Smooth muscle cell (in vitro differentiated cells): ENCODE data around the gene CCNF. TPM values are rescaled to one million over a fixed set of nuclear protein-coding genes. Genes with fewer than 3 reads are reported as not detected.
"Not testable (repeated sequence)": the region's sequence is repeated elsewhere in the genome, so short reads cannot be mapped to it uniquely, and the experiment has no call there.

Experiments used
- DNase-seq: peaks from one replicate; lab custom pipeline; 2025; ENCODE audit not compliant: unreplicated experiment; lab: John Stamatoyannopoulos, UW
- H2AFZ ChIP-seq: fragments of 200-600 bp; sonication (generic); 2 replicates; pipeline ENCODE4 v1.6.0; 2016; ENCODE audit warnings: antibody characterized with exemption, low read depth, mild to moderate bottlenecking
- H3F3A ChIP-seq: fragments of 200-600 bp; sonication (generic); 2 replicates; pipeline ENCODE4 v1.6.0; 2017; ENCODE audit warnings: antibody characterized with exemption, low read depth
- H3K27ac ChIP-seq: fragments of 200-600 bp; sonication (generic); 2 replicates; pipeline ENCODE4 v1.5.1; 2016; ENCODE audit warnings: low read depth, mild to moderate bottlenecking
- H3K27me3 ChIP-seq: fragments of 200-600 bp; sonication (generic); 2 replicates; pipeline ENCODE4 v1.6.1; 2016; ENCODE audit warnings: low read depth, mild to moderate bottlenecking
- H3K36me3 ChIP-seq: fragments of 200-600 bp; sonication (generic); 2 replicates; pipeline ENCODE4 v1.5.1; 2016; ENCODE audit warnings: low read depth
- H3K4me1 ChIP-seq: fragments of 200-600 bp; sonication (generic); 2 replicates; pipeline ENCODE4 v1.5.1; 2016; ENCODE audit warnings: low read depth
- H3K4me2 ChIP-seq: fragments of 200-600 bp; sonication (generic); 2 replicates; pipeline ENCODE4 v1.6.0; 2016; ENCODE audit warnings: mild to moderate bottlenecking
- H3K4me3 ChIP-seq: fragments of 200-600 bp; sonication (generic); 2 replicates; pipeline ENCODE4 v1.5.1; 2016; ENCODE audit warnings: mild to moderate bottlenecking
- H3K79me2 ChIP-seq: fragments of 200-600 bp; sonication (generic); 2 replicates; pipeline ENCODE4 v1.6.0; 2016; ENCODE audit warnings: low read depth, mild to moderate bottlenecking
- H3K9ac ChIP-seq: fragments of 200-600 bp; sonication (generic); 2 replicates; pipeline ENCODE4 v1.6.0; 2016; ENCODE audit warnings: low read depth
- H3K9me3 ChIP-seq: fragments of 200-600 bp; sonication (generic); replicated peaks from 2 replicates; pipeline ENCODE4 v1.5.1; 2016; ENCODE audit warnings: low read depth
- H4K20me1 ChIP-seq: fragments of 200-600 bp; sonication (generic); 2 replicates; pipeline ENCODE4 v1.6.0; 2016; ENCODE audit warnings: low read depth
- CTCF ChIP-seq: fragments of 200-600 bp; sonication (generic); IDR thresholded peaks from 2 replicates; pipeline ENCODE4 v1.5.1; 2017; ENCODE audit warnings: borderline replicate concordance, mild to moderate bottlenecking, antibody characterized with exemption; ENCODE audit not compliant: insufficient read depth, poor library complexity, severe bottlenecking
- WGBS: methylation state at CpG from one replicate; pipeline ENCODE4 v1.1.7; 2016; ENCODE audit warnings: low lambda C conversion rate; 5-methylcytosine and 5-hydroxymethylcytosine counted together
- polyA plus RNA-seq: library from polyadenylated mRNA; unstranded; fragments of >200 nt; fragmentation: Nextera tagmentation; extraction: Ambion mirVana; gene quantifications from 2 replicates; pipeline ENCODE4 v1.2.1, GENCODE V29; 2016
- total RNA-seq: library from RNA; depleted of rRNA; stranded (reverse); fragments of >200 nt; gene quantifications from 2 replicates; pipeline ENCODE4 v1.2.3, GENCODE V29; 2014

CCNF gene
- total and polyA plus RNA-seq, 2 experiments from 2014 or later = 3.6 to 12.8 TPM

- 93% methylated on average over 8 of the region's 8 CpGs for WGBS
- no peak for TF ChIP-seq CTCF
- Histone ChIP-seq H3K9ac (no peak overlapping the region), H3K36me3 (no peaks in the 10 kb centered on the region), H3K4me3 (no peak overlapping the region), H4K20me1 (peaks cover 68% of the 10 kb centered on the region), H3K27me3 (no peaks in the 10 kb centered on the region), H3K79me2 (peaks cover 8% of the 10 kb centered on the region), H2AFZ (no peak overlapping the region), H3K4me2 (no peak overlapping the region), H3K27ac (no peak overlapping the region), H3K4me1 (peaks cover 6% of the 10 kb centered on the region), H3F3A (no peaks in the 10 kb centered on the region), H3K9me3 (no peaks in the 10 kb centered on the region)
- DNase-seq = no peak
Observed at GRCh38 chr16:2478279-2478678, 49.0 kb downstream of the CCNF start.

GRCh38 chr16:2479996-2480395, 50.7 kb downstream of the CCNF start:
- H3K36me3 ChIP-seq, H3K9me3 ChIP-seq, H2AFZ ChIP-seq, H3K4me3 ChIP-seq, H3K27ac ChIP-seq, H3K79me2 ChIP-seq, DNase-seq, H3K4me1 ChIP-seq, H3F3A ChIP-seq, H3K4me2 ChIP-seq, H3K27me3 ChIP-seq, H3K9ac ChIP-seq: not testable (repeated sequence)
- peaks cover 74% of the 10 kb centered on the region for H4K20me1 ChIP-seq
- WGBS = 97% methylated on average over 10 of the region's 10 CpGs

- H4K20me1 ChIP-seq = peaks cover 77% of the 10 kb centered on the region
Observed at GRCh38 chr16:2480948-2481347, 51.7 kb downstream of the CCNF start.

GRCh38 chr16:2481676-2482075, 52.4 kb downstream of the CCNF start:
- WGBS = 89% methylated on average over 7 of the region's 7 CpGs
- no peaks in the 10 kb centered on the region for H3F3A ChIP-seq
- H3K79me2 ChIP-seq = peaks cover 8% of the 10 kb centered on the region
- no peak for TF ChIP-seq CTCF
- H4K20me1 ChIP-seq = peaks cover 78% of the 10 kb centered on the region
- H3K4me3 ChIP-seq = no peak overlapping the region
- no peak overlapping the region for H3K27ac ChIP-seq
- no peaks in the 10 kb centered on the region for H3K27me3 ChIP-seq
- no peaks in the 10 kb centered on the region for H3K9me3 ChIP-seq
- no peak overlapping the region for H3K4me2 ChIP-seq
- H3K9ac ChIP-seq = no peak overlapping the region
- H3K36me3 ChIP-seq = no peaks in the 10 kb centered on the region
- H2AFZ ChIP-seq = no peak overlapping the region
- DNase-seq = no peak
- H3K4me1 ChIP-seq = no peaks in the 10 kb centered on the region

More at GRCh38 chr16:2480948-2481347, 51.7 kb downstream of the CCNF start:
- Histone ChIP-seq H3K4me2 (no peak overlapping the region), H3K9ac (no peak overlapping the region), H3F3A (no peaks in the 10 kb centered on the region), H3K4me3 (no peak overlapping the region), H2AFZ (no peak overlapping the region), H3K79me2 (peaks cover 8% of the 10 kb centered on the region), H3K4me1 (no peaks in the 10 kb centered on the region), H3K9me3 (no peaks in the 10 kb centered on the region), H3K27ac (no peak overlapping the region), H3K27me3 (no peaks in the 10 kb centered on the region), H3K36me3 (no peaks in the 10 kb centered on the region)
- WGBS = 94% methylated on average over 12 of the region's 12 CpGs
- DNase-seq = no peak
- no peak for TF ChIP-seq CTCF
